Sigmoid colon (tissue), 7 donors: ENCODE measurements around the gene ENTHD1. TPM values are rescaled to one million over a fixed set of nuclear protein-coding genes. Genes with fewer than 3 reads are reported as not detected.

Experiments used
- DNase-seq: peaks from one replicate; pipeline ENCODE4 v3.0.0-alpha.2; 2019
- H3K27ac ChIP-seq, 4 donors: fragments of 200-600 bp; sonication (generic); one replicate each; pipeline ENCODE4 v1.5.1; 2016 to 2019; ENCODE audit warnings: mild to moderate bottlenecking in 1 of 4
- H3K27me3 ChIP-seq, 3 donors: fragments of 200-600 bp; sonication (generic); one replicate each; pipeline ENCODE4 v1.5.1; 2019; ENCODE audit warnings: mild to moderate bottlenecking in 1 of 3
- H3K36me3 ChIP-seq, 4 donors: fragments of 200-600 bp; sonication (generic); one replicate each; pipeline ENCODE4 v1.5.1; 2016 to 2019
- H3K4me1 ChIP-seq, 4 donors: fragments of 200-600 bp; sonication (generic); one replicate each; pipeline ENCODE4 v1.5.1; 2017 to 2019
- H3K4me3 ChIP-seq, 4 donors: fragments of 200-600 bp; sonication (generic); one replicate each; pipeline ENCODE4 v1.5.1; 2017 to 2019; ENCODE audit warnings: mild to moderate bottlenecking in 2 of 4, moderate library complexity in 1 of 4
- H3K9me3 ChIP-seq, 4 donors: fragments of 200-600 bp in 3 of 4; sonication (generic) in 3 of 4; one replicate each; pipeline versions ENCODE4 v1.5.1 to v1.6.1; 2013 to 2019
- EP300 ChIP-seq, 4 donors: sonication (generic); formaldehyde crosslinking; IDR thresholded peaks; one replicate each; pipeline ENCODE4 v1.6.1; 2017; ENCODE audit warnings: antibody characterized with exemption in 4 of 4
- POLR2A ChIP-seq, 2 donors: fragments of 450-650 bp; IDR thresholded peaks; one replicate each; pipeline ENCODE4 v1.6.1; 2016; ENCODE audit warnings: antibody characterized with exemption in 2 of 2, mild to moderate bottlenecking in 2 of 2, moderate library complexity in 2 of 2
- POLR2AphosphoS5 ChIP-seq, 4 donors: sonication (generic); formaldehyde crosslinking; IDR thresholded peaks; one replicate each; pipeline ENCODE4 v1.6.1; 2017; ENCODE audit warnings: antibody characterized with exemption in 4 of 4
- WGBS, 2 donors: extraction: QIAGEN DNeasy Blood & Tissue Kit; methylation state at CpG; one replicate each; pipeline ENCODE4 v1.1.7; 2013; 5-methylcytosine and 5-hydroxymethylcytosine counted together
- intact Hi-C: fragments of 100-400 bp; cut with DNase I; formaldehyde crosslinking; loops from one replicate; pipeline ENCODE4 v1.15.1; 2023
- polyA plus RNA-seq, 3 donors: library from polyadenylated mRNA; stranded (reverse); fragments of 200-250 nt; gene quantifications; one replicate each; pipeline ENCODE4 v1.2.3, GENCODE V29; 2013
- total RNA-seq, 4 donors: library from RNA; depleted of rRNA; stranded (reverse); fragments of >200 nt; gene quantifications; one replicate each; pipeline ENCODE4 v1.1.0, GENCODE V29; 2016
- TF ChIP-seq, protein P1 (sequence below), 4 experiments: fragments of 450-650 bp in 3 of 4; fragments of 200-600 bp in 1 of 4; IDR thresholded peaks; one replicate each; pipeline ENCODE4 v1.5.1; 2016 to 2019; ENCODE audit warnings: antibody characterized with exemption in 4 of 4, mild to moderate bottlenecking in 3 of 4, moderate library complexity in 2 of 4
- donor health status: healthy with polysubstance abuse.
- donor health status: Bipolar disorder and iron deficiency.
- donor health status: healthy.

Gene ENTHD1
- total and polyA plus RNA-seq, 7 donors, result 0.09 TPM; not detected in 6

GRCh38 chr22:39806109-39806508, 87.5 kb downstream of the ENTHD1 start:
- H3K27ac ChIP-seq, result no peak overlapping the region
- H3K36me3 ChIP-seq, result no peaks in the 10 kb centered on the region
- intact Hi-C loops, result no loop called here
- H3K4me3 ChIP-seq, result no peak overlapping the region
- no peaks in the 10 kb centered on the region for H3K9me3 ChIP-seq
- H3K4me1 ChIP-seq, result no peaks in the 10 kb centered on the region
- no peak for TF ChIP-seq POLR2AphosphoS5 (IDR thresholded peaks at IDR 0.05)
- TF ChIP-seq POLR2A (IDR thresholded peaks at IDR 0.05), result no peak
- TF ChIP-seq, protein P1, sequence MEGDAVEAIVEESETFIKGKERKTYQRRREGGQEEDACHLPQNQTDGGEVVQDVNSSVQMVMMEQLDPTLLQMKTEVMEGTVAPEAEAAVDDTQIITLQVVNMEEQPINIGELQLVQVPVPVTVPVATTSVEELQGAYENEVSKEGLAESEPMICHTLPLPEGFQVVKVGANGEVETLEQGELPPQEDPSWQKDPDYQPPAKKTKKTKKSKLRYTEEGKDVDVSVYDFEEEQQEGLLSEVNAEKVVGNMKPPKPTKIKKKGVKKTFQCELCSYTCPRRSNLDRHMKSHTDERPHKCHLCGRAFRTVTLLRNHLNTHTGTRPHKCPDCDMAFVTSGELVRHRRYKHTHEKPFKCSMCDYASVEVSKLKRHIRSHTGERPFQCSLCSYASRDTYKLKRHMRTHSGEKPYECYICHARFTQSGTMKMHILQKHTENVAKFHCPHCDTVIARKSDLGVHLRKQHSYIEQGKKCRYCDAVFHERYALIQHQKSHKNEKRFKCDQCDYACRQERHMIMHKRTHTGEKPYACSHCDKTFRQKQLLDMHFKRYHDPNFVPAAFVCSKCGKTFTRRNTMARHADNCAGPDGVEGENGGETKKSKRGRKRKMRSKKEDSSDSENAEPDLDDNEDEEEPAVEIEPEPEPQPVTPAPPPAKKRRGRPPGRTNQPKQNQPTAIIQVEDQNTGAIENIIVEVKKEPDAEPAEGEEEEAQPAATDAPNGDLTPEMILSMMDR (IDR thresholded peaks at IDR 0.05), result no peak
- TF ChIP-seq EP300 (IDR thresholded peaks at IDR 0.05), result no peak
- peaks cover 0 to 28% (median 0%) of the 10 kb centered on the region in 3 donors for H3K27me3 ChIP-seq
- DNase-seq, result no peak
- WGBS, 2 donors, result 53 to 79% methylated on average over 2 of the region's 2 CpGs

DNA sequence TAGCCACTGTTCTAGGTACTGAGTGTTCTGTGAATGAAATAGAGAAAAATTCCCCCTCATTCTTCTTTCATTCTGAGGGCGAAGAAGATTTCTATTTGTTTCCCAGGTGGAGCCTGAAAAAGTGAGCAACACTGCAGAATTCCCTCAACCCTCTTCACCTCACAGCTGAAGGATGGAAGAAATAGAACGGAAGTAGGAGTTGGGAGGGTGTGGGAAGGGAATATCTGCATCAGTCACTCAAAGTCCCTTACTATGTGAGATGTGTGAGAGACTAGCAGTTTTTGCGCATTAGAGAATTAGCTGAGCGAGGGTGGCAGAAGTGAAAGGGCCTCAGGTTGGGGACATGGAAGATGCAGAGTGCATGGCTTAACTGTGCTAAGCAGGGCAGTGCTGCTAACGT, 88.4 kb downstream of the ENTHD1 start:
- DNase-seq, result no peak
- Histone ChIP-seq H3K27me3 (peaks cover 0 to 29% (median 0%) of the 10 kb centered on the region in 3 donors), H3K4me1 (no peaks in the 10 kb centered on the region), H3K4me3 (no peak overlapping the region), H3K27ac (no peak overlapping the region), H3K9me3 (no peaks in the 10 kb centered on the region), H3K36me3 (no peaks in the 10 kb centered on the region)
- 89 to 93% methylated on average over 5 of the region's 5 CpGs for WGBS, 2 donors
- TF ChIP-seq POLR2AphosphoS5 (IDR thresholded peaks at IDR 0.05) (no peak), EP300 (IDR thresholded peaks at IDR 0.05) (no peak), POLR2A (IDR thresholded peaks at IDR 0.05) (no peak)
- TF ChIP-seq, protein P1 (IDR thresholded peaks at IDR 0.05), result no peak
- intact Hi-C loops, result no loop called here

GRCh38 chr22:39802682-39803081, 90.9 kb downstream of the ENTHD1 start:
- peaks cover 0 to 22% (median 0%) of the 10 kb centered on the region in 3 donors for H3K27me3 ChIP-seq
- no peak overlapping the region for H3K4me3 ChIP-seq
- TF ChIP-seq POLR2A (IDR thresholded peaks at IDR 0.05), result no peak
- TF ChIP-seq EP300 (IDR thresholded peaks at IDR 0.05), result no peak
- TF ChIP-seq, protein P1 (IDR thresholded peaks at IDR 0.05), result no peak
- TF ChIP-seq POLR2AphosphoS5 (IDR thresholded peaks at IDR 0.05), result no peak
- intact Hi-C loops, result no loop called here
- H3K27ac ChIP-seq, result no peak overlapping the region
- no peaks in the 10 kb centered on the region for H3K36me3 ChIP-seq
- WGBS, 2 donors, result 58 to 86% methylated on average over 4 of the region's 4 CpGs
- DNase-seq, result no peak
- no peaks in the 10 kb centered on the region for H3K4me1 ChIP-seq
- peaks cover 4 to 9% (median 6%) of the 10 kb centered on the region in 4 donors for H3K9me3 ChIP-seq

GRCh38 chr22:39800790-39801520, 92.6 kb downstream of the ENTHD1 start:
- H3K27me3 ChIP-seq, result peaks cover 0 to 18% (median 0%) of the 10 kb centered on the region in 3 donors
- peaks cover 4 to 13% (median 11%) of the 10 kb centered on the region in 4 donors for H3K9me3 ChIP-seq
- no peak overlapping the region for H3K4me3 ChIP-seq
- 18 to 47% methylated on average over 2 of the region's 2 CpGs for WGBS, 2 donors
- TF ChIP-seq POLR2AphosphoS5 (IDR thresholded peaks at IDR 0.05) (no peak), POLR2A (IDR thresholded peaks at IDR 0.05) (no peak)
- DNase-seq, result no peak
- no peak overlapping the region for H3K27ac ChIP-seq
- H3K36me3 ChIP-seq, result no peaks in the 10 kb centered on the region
- intact Hi-C loops, result no loop called here
- H3K4me1 ChIP-seq, result no peaks in the 10 kb centered on the region

DNA sequence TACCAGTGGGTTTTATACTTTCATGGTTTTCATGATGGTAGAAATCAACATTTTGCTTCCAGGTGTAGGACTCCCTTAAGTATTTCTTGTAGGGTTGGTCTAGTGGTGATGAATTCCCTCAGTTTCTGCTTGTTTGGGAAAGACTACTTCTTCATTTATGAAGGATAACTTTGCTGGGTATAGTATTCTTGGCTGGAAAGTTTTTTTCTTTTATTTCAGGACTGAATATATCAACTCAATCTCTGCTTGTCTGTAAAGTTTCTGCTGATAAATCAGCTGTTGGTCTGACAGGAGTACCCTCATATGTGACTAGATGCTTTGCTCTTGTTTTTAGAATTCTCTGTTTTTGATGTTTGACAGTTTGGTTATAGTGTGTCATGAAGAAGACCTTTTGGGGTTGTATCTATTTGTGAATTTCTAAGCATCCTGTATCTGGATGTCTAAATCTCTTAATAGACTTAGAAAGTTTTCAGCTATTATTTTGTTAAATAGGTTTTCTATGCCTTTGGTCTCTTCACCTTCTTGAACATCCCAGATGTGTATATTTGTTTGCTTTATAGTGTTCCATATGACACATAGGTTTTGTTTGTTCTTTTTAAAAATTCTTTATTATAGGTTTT, 95.9 kb downstream of the ENTHD1 start:
- Histone ChIP-seq H3K27ac (no peak overlapping the region), H3K9me3 (peaks cover 4 to 13% (median 11%) of the 10 kb centered on the region in 4 donors), H3K36me3 (no peaks in the 10 kb centered on the region), H3K27me3 (peaks cover 0 to 7% (median 0%) of the 10 kb centered on the region in 3 donors), H3K4me1 (no peaks in the 10 kb centered on the region), H3K4me3 (no peak overlapping the region)
- TF ChIP-seq EP300 (IDR thresholded peaks at IDR 0.05), result no peak
- no peak for TF ChIP-seq POLR2AphosphoS5 (IDR thresholded peaks at IDR 0.05)
- TF ChIP-seq, protein P1 (IDR thresholded peaks at IDR 0.05), result no peak
- TF ChIP-seq POLR2A (IDR thresholded peaks at IDR 0.05), result no peak
- DNase-seq, result no peak
- intact Hi-C loops, result no loop called here
